Vagina (tissue), 2 donors: Measurements from ENCODE around the gene MRPL51. TPM values are rescaled to one million over a fixed set of nuclear protein-coding genes. Genes with fewer than 3 reads are reported as not detected.
A peak's percentile ranks its signal among the peaks of the same experiment; 100 is the strongest.

Experiments used
- DNase-seq, 2 donors: peaks; one replicate each; pipeline ENCODE4 v3.0.0-alpha.2; 2017; ENCODE audit errors: extremely low spot score in 2 of 2
- H3K27ac ChIP-seq: fragments of 200-600 bp; sonication (generic); one replicate; pipeline ENCODE4 v1.5.1; 2019
- H3K27me3 ChIP-seq: fragments of 200-600 bp; sonication (generic); one replicate; pipeline ENCODE4 v1.5.1; 2019
- H3K36me3 ChIP-seq, 2 donors: fragments of 200-600 bp; sonication (generic); one replicate each; pipeline ENCODE4 v1.5.1; 2017 to 2019
- H3K4me1 ChIP-seq: fragments of 200-600 bp; sonication (generic); one replicate; pipeline ENCODE4 v1.5.1; 2019
- H3K4me3 ChIP-seq, 2 donors: fragments of 200-600 bp; sonication (generic); 1 replicate in 1 of 2; 2 replicates in 1 of 2; pipeline ENCODE4 v1.5.1; 2016 to 2019
- H3K9me3 ChIP-seq: fragments of 200-600 bp; sonication (generic); one replicate; pipeline ENCODE4 v1.5.1; 2019
- POLR2A ChIP-seq, 2 donors: fragments of 450-650 bp; IDR thresholded peaks; one replicate each; pipeline ENCODE4 v1.6.1; 2017; ENCODE audit warnings: antibody characterized with exemption in 2 of 2, mild to moderate bottlenecking in 2 of 2, moderate library complexity in 2 of 2
- POLR2AphosphoS5 ChIP-seq, 2 donors: sonication (generic); formaldehyde crosslinking; IDR thresholded peaks; one replicate each; pipeline ENCODE4 v1.9.0; 2017; ENCODE audit warnings: antibody characterized with exemption in 2 of 2, mild to moderate bottlenecking in 2 of 2, low read depth in 1 of 2; ENCODE audit not compliant: insufficient read depth in 1 of 2
- intact Hi-C: fragments of 100-400 bp; cut with DNase I; formaldehyde crosslinking; loops from one replicate; pipeline ENCODE4 v1.15.1; 2023
- total RNA-seq: library from RNA; depleted of rRNA; stranded (reverse); fragments of >200 nt; gene quantifications from one replicate; pipeline ENCODE4 v1.2.3, GENCODE V29; 2016
- TF ChIP-seq, protein P1 (sequence below), 3 experiments: fragments of 450-650 bp in 2 of 3; fragments of 200-600 bp in 1 of 3; sonication (generic) in 1 of 3; IDR thresholded peaks; one replicate each; pipeline ENCODE4 v1.5.1; 2017 to 2019; ENCODE audit warnings: antibody characterized with exemption in 3 of 3, mild to moderate bottlenecking in 2 of 3, moderate library complexity in 2 of 3

Gene MRPL51
- total RNA-seq, 1 donor from 2014 or later: 23.1 TPM

DNA sequence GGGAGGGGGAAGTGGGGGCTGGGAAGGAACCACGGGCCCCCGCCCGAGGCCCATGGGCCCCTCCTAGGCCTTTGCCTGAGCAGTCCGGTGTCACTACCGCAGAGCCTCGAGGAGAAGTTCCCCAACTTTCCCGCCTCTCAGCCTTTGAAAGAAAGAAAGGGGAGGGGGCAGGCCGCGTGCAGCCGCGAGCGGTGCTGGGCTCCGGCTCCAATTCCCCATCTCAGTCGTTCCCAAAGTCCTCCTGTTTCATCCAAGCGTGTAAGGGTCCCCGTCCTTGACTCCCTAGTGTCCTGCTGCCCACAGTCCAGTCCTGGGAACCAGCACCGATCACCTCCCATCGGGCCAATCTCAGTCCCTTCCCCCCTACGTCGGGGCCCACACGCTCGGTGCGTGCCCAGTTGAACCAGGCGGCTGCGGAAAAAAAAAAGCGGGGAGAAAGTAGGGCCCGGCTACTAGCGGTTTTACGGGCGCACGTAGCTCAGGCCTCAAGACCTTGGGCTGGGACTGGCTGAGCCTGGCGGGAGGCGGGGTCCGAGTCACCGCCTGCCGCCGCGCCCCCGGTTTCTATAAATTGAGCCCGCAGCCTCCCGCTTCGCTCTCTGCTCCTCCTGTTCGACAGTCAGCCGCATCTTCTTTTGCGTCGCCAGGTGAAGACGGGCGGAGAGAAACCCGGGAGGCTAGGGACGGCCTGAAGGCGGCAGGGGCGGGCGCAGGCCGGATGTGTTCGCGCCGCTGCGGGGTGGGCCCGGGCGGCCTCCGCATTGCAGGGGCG lies 41.0 kb upstream of the MRPL51 start, which contains the start of gene GAPDH:
GAPDH (plus strand) TSS at position 595 of the 772 bp plus-strand sequence. CDS start 316 bp downstream, outside the sequence.
- H3K4me1 ChIP-seq: peaks cover 49% of the 10 kb centered on the region
- H3K36me3 ChIP-seq: peaks cover 2 to 55% of the 10 kb centered on the region in 2 donors
- no peaks in the 10 kb centered on the region for H3K27me3 ChIP-seq
- TF ChIP-seq POLR2AphosphoS5 (IDR thresholded peaks at IDR 0.05; ENCODE audit: insufficient read depth in 1 of 2, low read depth in 1 of 2): peak; percentile 44 to 95
- TF ChIP-seq POLR2A (IDR thresholded peaks at IDR 0.05): peak in 1 of 2 donors; percentile 87
- TF ChIP-seq, protein P1, sequence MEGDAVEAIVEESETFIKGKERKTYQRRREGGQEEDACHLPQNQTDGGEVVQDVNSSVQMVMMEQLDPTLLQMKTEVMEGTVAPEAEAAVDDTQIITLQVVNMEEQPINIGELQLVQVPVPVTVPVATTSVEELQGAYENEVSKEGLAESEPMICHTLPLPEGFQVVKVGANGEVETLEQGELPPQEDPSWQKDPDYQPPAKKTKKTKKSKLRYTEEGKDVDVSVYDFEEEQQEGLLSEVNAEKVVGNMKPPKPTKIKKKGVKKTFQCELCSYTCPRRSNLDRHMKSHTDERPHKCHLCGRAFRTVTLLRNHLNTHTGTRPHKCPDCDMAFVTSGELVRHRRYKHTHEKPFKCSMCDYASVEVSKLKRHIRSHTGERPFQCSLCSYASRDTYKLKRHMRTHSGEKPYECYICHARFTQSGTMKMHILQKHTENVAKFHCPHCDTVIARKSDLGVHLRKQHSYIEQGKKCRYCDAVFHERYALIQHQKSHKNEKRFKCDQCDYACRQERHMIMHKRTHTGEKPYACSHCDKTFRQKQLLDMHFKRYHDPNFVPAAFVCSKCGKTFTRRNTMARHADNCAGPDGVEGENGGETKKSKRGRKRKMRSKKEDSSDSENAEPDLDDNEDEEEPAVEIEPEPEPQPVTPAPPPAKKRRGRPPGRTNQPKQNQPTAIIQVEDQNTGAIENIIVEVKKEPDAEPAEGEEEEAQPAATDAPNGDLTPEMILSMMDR (IDR thresholded peaks at IDR 0.05): no peak
- DNase-seq: peak in 1 of 2 donors; percentile 95
- peak within 1 kb of the TSS; percentile 65 to 96 for H3K4me3 ChIP-seq
- no peaks in the 10 kb centered on the region for H3K9me3 ChIP-seq
- peak within 1 kb of the TSS; percentile 87 for H3K27ac ChIP-seq
- intact Hi-C loops: loop anchor here (5.0 kb wide), 2 partner anchors 42 to 197 kb away; partner anchors contain the start of genes MRPL51 and NCAPD2

DNA sequence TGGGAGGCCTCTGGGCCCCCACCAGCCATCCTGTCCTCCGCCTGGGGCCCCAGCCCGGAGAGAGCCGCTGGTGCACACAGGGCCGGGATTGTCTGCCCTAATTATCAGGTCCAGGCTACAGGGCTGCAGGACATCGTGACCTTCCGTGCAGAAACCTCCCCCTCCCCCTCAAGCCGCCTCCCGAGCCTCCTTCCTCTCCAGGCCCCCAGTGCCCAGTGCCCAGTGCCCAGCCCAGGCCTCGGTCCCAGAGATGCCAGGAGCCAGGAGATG lies 40.5 kb upstream of the MRPL51 start:
- intact Hi-C loops: loop anchor here (5.0 kb wide), 2 partner anchors 41 to 196 kb away; partner anchors contain the start of genes MRPL51 and NCAPD2
- TF ChIP-seq, protein P1 (IDR thresholded peaks at IDR 0.05): no peak
- no peak for TF ChIP-seq POLR2A (IDR thresholded peaks at IDR 0.05)
- TF ChIP-seq POLR2AphosphoS5 (IDR thresholded peaks at IDR 0.05; ENCODE audit: insufficient read depth in 1 of 2, low read depth in 1 of 2): no peak
- Histone ChIP-seq H3K27me3 (no peaks in the 10 kb centered on the region), H3K4me3 (peak overlapping the region; percentile 65 to 96), H3K27ac (peak overlapping the region; percentile 87), H3K36me3 (peaks cover 2 to 56% of the 10 kb centered on the region in 2 donors), H3K4me1 (peaks cover 49% of the 10 kb centered on the region), H3K9me3 (no peaks in the 10 kb centered on the region)
- DNase-seq: peak in 1 of 2 donors; percentile 92

DNA sequence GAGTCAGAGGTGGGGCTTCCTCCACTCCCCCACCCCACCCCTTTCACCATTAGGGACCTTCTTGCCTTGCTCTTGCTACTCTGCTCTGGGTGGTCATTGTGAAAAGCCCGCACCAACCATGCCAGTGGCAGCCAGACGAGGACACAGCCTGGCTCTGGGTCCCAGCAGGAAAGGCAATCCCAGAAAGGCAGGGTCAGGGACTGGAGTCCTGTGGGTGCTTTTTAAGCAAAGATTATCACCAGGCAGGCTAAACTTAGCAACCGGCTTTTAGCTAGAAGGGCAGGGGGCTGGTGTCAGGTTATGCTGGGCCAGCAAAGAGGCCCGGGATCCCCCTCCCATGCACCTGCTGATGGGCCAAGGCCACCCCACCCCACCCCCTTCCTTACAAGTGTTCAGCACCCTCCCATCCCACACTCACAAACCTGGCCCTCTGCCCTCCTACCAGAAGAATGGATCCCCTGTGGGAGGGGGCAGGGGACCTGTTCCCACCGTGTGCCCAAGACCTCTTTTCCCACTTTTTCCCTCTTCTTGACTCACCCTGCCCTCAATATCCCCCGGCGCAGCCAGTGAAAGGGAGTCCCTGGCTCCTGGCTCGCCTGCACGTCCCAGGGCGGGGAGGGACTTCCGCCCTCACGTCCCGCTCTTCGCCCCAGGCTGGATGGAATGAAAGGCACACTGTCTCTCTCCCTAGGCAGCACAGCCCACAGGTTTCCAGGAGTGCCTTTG lies 40.0 kb upstream of the MRPL51 start:
- no peak for DNase-seq
- Histone ChIP-seq H3K27me3 (no peaks in the 10 kb centered on the region), H3K27ac (peak overlapping the region; percentile 87), H3K9me3 (no peaks in the 10 kb centered on the region), H3K4me3 (peak overlapping the region; percentile 65 to 96), H3K36me3 (peaks cover 2 to 56% of the 10 kb centered on the region in 2 donors), H3K4me1 (peaks cover 49% of the 10 kb centered on the region)
- TF ChIP-seq POLR2AphosphoS5 (IDR thresholded peaks at IDR 0.05; ENCODE audit: insufficient read depth in 1 of 2, low read depth in 1 of 2) (peak in 1 of 2 donors; percentile 8), POLR2A (IDR thresholded peaks at IDR 0.05) (no peak)
- TF ChIP-seq, protein P1 (IDR thresholded peaks at IDR 0.05): no peak
- intact Hi-C loops: loop anchor here (5.0 kb wide), 2 partner anchors 41 to 196 kb away; partner anchors contain the start of genes MRPL51 and NCAPD2

DNA sequence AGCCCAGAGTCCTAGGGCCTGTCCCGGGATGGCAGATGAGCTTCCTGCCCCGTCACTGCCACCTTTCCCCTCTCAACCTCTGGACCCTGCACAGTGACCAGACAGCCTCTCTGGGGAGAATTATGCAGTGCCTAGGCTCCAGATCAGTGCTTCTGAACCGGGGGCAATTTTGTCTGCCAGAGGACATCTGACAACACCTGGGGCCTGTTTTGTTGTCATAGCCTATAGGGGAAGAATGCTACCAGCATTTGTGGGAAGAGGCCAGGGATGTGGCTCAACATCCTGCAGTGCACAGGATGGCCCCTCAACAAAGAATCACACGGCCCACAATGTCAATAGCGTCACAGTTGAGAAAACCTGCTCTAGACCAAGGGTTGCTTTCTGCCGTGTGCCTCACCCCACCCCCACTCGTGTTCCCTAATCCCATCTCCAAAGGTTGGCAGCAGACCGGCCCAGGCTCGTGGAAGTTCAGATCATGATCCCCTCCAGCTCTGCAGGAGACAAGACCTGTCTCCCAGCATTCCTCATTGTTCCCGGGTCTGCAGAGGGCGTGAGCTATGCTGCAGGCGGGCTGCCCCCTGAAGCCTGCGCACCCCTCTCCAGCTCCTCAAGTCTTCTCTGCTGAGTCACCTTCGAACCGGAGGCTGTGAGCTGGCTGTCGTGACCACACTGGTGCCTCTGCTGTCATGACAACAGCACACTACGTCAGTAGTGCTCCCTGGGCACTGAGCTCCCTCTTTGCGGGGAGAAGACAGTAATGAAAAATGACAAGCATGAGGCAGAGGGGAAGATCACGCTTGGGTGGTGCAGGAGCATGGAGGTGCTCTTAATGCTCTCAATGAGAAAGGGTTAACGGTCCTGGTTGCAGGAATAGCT lies 39.2 kb upstream of the MRPL51 start:
- H3K9me3 ChIP-seq: no peaks in the 10 kb centered on the region
- no peaks in the 10 kb centered on the region for H3K27me3 ChIP-seq
- TF ChIP-seq, protein P1 (IDR thresholded peaks at IDR 0.05): no peak
- no peak for TF ChIP-seq POLR2A (IDR thresholded peaks at IDR 0.05)
- peak in 1 of 2 donors; percentile 66 for TF ChIP-seq POLR2AphosphoS5 (IDR thresholded peaks at IDR 0.05; ENCODE audit: insufficient read depth in 1 of 2, low read depth in 1 of 2)
- peak in 1 of 2 donors; percentile 89 for DNase-seq
- H3K27ac ChIP-seq: peak overlapping the region; percentile 87
- peaks cover 44% of the 10 kb centered on the region for H3K4me1 ChIP-seq
- peak overlapping the region; percentile 65 to 96 for H3K4me3 ChIP-seq
- peaks cover 2 to 56% of the 10 kb centered on the region in 2 donors for H3K36me3 ChIP-seq
- intact Hi-C loops: loop anchor here (5.0 kb wide), 2 partner anchors 40 to 195 kb away; partner anchors contain the start of genes MRPL51 and NCAPD2
